ENCODE measurements around the gene LIX1.
"Not testable (repeated sequence)": the region's sequence is repeated elsewhere in the genome, so short reads cannot be mapped to it uniquely, and the experiment has no call there.

The LIX1 gene

DNA sequence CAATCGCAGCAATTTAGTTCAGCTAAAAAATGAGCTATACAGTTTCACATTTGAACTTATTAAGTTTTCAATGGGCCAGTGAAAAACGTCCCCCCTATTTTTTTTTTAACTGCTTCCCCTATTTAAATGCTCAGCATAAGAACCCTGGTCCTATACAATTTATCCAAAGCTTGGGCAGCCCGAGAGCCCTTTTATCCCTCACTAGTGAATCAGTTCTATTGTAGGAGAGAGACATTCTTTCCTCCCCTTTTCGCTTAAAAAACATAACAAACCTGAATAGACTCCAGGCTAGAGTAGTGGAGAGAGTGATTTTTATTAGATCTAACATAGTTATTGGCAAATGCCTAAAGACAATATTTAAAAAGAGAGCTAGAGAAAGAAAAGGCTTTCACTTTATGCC, 1.4 kb downstream of the LIX1 start:
- no peak for DNase-seq

DNA sequence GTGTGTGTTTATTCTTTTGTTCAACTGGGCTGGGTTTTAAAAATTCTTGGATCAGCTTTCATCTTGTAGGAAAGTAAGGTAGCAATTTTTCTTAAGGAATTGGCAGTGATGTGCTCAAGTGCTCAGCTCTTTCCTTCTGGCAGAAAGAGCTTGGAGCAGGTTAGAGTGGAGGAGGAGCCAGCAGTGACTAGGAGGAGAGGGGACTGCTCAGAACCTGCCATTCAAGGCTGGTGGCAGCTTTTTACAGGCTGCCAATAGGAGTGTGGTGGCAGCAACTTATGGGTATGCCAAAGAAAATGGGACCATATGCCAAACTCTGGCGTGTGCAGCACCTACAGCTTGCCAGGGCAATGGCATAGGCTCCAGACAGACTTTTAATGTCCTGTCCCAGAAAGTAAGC, 2.2 kb downstream of the LIX1 start:
- not testable (repeated sequence) for DNase-seq

DNA sequence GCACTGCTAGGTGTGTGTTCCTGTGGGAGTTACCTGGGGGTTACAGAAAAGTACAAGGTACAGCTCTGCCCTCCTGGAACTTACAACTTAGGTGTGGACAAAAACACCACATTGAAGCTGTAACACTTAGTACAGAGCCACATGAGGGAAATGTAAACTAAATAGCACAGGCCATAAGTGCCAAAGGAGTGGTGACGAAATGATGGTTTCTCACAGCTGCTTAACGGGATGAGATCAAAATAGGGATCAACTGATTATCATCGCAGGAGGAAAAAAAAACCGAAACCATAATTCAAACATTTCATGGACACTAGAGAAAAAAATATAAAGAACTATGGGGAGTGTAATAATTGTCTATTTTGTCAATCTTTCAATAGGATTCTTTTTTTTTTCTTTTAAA, 5.9 kb downstream of the LIX1 start:
- no peak for DNase-seq

DNA sequence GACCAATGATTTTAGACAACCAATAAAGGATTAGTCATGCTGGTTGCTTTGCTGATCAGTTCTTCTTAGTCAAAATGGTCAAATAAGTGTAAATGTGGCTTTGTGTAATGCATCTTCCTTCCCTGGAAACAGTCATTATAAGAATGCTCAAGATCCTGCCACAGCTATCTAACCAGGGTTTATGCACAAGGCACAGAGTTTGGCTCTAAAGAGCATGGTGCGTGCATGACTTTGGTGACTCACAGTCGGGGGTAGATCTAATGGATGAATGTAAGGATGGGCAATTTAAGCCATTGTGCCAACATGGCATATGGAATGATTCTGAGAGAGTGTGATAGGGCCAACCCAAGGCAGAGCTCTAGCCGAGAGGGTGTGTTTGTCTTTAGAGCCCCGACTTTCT, 6.5 kb downstream of the LIX1 start:
- DNase-seq, result no peak

DNA sequence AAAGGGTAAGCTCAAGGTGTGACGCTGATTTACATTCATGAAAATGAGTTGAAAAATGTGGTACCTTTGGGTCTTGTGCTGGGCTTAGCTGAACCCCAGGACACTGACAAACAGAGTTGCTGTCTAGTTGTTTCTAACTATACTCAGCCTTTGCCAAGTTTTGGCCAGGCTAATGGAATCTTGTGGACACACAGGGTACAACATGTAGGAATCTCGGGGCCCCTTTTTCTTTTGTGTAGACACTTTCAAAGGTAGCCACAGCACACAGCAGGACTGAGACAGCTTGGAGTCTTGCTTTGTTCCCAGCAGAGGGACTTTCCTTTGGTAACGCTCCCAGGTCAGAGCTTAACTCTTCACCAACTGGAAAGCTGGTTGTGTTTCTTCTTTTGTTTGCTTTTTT, 7.8 kb downstream of the LIX1 start:
- no peak for DNase-seq

DNA sequence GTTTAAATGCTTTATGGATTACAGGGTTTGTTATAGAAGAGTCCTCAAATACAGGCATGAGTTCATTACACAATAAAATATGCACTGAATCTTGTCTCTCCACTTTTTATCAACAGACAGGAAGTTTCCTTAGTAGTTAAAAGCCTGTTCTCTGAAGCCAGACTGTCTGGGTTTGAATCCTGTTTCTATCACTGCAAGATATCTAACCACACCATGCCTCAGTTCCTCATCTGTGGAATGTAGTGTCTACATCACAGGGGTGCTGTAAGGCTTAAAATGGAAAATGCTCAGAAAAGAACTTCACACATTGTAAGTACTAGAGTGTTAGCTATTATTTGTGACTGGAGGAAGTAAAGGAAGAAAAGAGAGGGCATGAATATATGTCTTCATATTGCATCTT, 9.3 kb downstream of the LIX1 start:
- DNase-seq, result no peak

DNA sequence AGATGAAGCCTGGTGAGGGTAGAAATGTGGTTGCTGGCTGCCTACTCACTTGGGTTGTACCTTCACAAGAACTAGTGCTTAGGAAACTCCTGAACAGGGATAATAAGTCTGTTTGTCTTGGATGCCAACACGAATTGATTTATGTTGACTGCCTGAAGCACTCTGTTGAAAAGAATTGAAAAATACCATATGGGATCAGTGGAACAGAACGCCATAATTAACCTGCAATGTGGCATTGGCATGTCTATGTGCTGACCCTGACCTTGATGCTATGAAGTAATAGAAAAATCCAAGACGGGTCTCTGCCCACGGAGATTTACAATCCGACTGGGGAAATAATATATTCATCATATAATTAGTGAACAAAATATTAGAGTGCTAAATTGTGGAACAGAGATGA, 10.5 kb downstream of the LIX1 start:
- DNase-seq, result no peak

DNA sequence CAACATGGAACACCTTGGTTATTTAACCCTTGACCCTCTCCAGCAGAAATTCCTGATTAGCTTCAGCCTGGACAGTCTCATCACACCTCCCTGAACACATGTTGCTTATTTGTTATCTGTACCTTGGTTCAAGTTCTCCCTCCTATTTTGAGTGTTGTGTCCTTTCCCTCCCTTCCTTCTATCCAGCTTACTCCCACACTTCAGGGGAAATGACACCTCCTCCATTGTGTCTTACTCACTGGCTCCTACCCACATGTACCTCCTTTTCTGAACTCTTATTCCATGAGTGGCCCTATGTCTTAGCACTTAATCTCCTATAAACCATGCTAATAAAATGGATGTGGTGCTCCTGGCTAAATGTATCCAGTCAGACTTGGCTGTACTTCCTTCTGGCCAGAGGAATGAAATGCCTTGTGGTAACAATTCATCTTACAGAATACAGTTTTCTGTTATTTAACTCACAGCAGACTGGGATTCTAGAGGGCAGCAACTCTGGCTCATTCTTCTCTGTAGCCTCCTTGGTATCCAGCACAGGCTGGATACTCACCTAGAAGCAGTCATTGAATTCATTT, 11.2 kb downstream of the LIX1 start:
- DNase-seq, result no peak

DNA sequence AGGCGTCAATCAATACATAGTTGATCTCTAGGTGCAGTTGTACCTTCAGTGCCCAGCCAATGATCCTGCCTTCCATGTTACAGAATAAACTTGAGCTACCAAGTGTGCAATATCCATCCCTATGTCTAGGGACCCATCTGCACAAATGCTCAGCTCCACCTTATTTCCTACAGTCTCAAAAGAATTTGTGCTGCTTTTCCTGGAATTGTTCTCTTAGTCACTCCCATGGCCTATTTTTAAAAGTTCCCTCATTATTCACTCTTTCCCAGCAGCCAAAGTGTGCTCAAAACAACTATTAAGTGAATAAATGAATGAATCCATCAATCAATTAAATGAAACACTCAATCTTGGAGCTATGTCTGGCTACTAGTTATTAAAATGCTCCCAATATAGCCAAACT, 14.7 kb downstream of the LIX1 start:
- DNase-seq, result no peak

DNA sequence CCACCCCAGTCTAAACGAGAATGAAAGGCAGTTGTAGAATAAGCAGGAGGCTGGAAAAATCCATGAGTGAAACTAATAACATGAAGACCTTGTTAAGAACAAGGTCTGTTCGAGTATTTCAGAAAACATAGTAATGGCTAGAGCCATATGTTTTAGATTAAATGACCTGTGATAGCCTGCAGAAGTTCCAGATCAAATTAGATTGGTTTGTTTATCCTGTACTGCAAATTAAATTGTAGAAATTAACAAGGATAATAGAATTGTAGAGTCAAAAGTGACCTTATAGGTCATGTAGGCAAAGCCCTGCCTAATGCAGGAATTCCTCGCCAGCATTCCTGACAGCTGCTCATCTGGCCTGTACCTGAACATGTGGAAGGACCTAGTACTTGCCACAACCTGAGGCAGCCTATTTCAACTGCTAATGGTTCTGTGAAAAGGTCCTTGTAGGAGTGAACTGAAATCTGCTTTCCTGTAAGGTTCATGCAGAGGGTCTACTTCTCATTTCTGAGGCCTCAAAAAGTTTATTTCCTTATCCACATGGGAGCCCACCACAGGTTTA, 17.2 kb downstream of the LIX1 start:
- DNase-seq, result no peak

DNA sequence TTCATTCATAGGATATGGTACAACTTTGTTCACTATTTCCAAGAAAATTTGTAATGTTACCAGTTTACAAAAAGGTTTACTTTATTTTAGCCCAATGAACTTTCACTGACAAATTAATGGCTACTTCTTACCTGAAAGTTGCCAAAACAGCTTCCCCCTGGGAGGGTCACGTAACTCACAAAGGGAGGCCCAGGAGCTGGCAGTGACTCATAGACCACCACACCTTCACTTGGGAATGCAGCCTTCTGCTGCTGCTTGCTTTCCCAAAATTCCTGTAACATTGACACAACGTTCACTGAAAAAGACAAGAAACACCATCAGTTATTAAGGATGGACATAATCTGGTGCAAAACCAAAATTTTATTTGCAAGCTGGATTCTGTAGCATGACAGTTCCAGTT, 18.1 kb downstream of the LIX1 start:
- DNase-seq, result no peak

DNA sequence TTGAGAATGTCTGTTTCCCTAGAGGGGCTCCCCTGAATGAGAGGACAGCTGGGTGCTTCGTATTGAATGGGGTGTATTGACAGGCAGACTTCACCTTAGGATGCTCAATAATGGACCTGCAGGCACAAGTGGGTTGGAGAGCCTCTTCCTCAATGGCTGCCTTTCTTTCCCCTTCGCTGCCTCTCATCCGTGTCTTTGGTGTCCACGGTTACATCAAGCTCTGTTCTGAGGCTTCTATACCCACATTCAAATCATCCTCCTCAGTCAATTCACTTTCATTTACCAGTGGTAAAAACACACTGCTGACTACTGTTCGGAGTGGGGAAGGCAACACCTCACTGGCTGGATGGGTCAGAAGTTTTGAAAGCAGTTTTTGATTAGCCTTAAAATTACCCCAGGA, 20.6 kb downstream of the LIX1 start:
- no peak for DNase-seq

DNA sequence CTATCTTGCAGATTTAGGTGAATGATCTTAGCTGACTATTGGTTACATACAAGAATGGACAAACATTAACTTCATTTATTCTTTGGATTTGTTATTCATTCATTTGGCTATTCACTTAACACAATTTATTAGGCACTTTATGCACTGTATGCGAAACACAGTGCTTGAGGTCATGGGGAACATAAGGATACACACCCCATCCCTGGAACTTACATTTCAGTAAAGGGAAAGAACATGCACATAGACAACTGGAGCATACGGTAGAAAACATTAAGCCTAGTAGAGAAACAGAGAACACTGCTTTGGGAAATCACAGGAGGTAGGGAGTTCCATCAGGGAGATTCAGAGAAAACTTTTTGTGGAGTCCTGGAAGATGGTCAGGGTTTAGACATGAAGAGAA, 22.2 kb downstream of the LIX1 start:
- DNase-seq, result no peak

DNA sequence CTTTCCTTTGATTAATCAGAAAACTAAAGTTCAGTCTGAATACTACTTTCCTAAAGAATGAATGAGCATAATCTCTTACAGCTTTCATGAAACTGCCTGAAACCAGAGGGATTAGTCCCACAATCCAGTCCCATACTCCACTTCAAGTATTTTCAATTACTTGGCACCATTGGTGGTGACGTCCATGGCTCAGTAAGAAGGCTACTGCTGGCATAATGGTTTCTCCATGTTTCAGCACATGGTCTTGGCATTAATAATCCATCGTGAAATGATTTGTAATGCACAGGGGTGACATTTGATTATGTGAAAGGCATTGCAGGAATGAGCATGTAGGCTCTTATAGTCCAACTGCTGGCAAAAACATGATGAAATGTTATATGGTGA, 23.4 kb downstream of the LIX1 start:
- DNase-seq, result no peak

DNA sequence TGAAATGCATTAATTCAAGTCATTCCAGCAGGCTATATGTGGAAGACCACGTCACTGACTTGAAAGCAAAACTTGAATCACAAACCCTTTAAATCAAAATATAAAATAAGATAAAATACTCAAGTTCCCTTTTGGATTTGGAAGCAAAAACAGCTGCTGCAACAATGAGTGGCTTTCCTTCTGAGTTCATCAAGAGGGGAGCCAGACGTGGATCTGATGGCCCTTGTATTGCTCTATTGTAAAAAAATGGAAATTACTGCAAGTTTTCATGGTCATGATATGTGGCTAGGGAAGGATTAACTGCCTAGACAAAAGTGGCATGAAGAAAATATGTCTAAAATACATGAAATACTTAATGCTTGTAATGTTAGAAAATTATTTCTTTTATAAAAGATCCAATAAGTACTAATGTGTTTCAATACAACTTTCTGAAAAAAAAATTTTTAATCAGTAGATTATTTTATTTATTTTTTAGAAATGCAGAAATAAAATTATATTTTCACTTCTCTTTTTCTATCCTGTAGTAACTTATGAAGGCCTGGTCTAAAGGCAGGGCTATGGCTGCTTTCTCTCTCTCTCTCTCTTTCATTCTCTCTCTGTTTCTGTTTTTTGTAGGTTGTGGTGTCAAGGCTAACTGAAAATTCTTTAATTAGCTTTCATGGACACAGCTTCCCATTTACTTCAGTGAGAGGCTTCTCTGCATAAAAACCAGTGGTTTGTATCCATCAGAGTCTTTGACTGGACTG, 24.0 kb downstream of the LIX1 start:
- DNase-seq, result no peak

DNA sequence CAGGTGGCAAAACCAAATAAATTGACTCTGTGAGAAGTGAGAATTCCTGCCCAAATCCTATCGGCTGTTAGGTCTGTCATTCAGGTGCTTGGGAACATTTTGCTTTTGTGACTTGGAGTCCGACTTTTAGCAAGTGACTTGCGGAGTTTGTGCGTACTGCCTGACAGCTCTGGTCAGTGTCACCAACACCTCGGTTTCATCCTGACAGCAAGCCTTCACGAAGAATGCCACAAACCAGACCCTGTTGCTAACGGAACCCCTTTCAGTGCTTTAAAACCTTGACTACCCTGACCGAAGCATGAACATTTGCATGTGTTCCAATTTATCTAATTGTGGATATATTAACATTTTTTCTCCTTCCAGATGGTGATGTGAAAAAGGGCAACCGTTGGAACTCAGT, 26.5 kb downstream of the LIX1 start:
- no peak for DNase-seq

DNA sequence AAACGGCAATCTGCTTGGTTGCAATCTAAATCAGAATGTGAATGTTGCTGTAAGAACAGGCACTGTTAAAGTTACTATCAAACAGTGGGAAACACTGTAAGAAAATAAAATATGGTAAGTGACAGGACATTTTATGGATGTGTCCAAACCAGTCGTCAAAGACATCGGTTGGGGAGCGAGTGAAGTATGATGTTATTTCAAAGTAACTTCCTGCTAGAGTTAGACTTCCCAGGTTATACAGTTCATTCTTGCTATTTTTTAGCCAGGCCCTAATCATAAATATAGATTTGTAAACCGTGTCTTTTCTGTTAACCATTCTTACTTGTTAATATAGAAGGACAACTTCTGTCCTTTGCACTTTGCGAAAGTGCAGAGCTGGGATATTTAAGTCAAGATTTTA, 30.2 kb downstream of the LIX1 start:
- DNase-seq, result no peak

DNA sequence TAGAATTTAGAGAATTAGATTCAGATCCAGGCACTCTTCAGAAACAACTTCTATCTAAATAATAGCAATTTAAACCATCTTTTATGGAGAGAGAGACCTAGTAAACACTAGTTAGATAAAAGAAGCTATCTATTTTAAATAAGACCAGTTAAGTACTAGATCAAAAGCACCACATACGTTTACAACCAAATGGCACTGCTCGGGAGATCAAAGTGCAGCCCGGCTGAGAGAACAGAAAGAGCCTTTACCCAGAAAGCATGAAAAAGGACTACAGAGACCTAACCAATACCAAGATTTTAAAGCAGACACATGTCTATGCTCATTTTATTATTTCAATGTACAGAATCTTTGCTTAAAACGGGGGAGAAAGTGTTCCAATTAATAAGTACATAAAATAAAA, 30.8 kb downstream of the LIX1 start:
- no peak for DNase-seq

DNA sequence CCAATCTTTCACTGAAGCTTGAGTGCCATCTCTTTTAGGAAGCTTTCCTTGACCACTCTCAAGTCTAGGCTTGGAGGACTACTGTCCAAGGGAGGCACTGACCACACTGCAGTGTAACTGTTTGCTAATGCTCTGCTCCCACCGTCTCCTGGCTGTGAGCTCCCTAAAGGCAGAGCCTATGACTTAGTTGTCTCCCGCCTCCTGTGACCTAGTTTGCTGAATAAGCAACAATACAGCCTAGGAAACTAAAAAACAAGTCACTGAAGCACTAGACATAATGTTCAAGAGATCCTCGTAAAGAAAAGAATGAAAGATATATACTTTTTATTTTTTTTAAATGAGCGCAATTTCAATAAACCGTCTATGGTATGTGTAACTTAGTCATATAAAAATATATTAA, 31.4 kb downstream of the LIX1 start:
- DNase-seq, result no peak

DNA sequence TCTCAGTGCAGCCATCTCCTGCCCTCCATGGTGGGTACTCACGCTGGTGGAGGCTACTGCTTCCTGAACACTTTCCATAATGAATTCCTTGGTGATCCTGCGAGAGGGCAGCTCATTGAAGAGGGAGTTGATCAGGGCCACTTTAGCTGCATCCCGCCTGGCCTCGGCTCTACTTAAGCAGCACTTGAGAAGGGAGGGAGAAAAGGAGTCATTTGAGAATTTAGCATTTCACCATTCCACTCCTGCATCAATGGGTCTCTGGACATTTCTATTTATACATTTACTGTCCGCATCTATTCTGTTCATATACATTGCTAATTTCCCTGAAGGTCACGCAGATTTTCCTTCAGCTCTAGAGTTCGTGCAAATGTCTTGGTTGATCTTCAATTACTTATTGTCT, 35.1 kb downstream of the LIX1 start:
- DNase-seq, result no peak

DNA sequence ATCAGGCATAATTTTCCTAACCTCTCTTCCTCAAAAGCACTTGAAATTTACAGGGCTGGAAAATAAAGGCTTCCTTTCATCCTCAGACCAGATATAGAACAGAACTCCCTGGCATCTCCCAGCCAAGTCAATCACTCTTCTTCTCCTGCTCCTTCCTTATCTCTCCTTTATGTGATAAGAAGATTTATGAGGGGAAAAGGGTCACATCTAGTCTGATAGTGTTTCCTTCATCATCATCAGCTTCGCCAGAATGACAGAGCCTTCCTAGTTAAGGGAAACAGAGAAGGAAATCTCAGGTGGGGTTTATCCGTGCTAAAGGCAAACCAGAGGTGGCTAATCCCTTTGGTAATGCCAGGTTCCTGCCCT, 36.2 kb downstream of the LIX1 start:
- no peak for DNase-seq

DNA sequence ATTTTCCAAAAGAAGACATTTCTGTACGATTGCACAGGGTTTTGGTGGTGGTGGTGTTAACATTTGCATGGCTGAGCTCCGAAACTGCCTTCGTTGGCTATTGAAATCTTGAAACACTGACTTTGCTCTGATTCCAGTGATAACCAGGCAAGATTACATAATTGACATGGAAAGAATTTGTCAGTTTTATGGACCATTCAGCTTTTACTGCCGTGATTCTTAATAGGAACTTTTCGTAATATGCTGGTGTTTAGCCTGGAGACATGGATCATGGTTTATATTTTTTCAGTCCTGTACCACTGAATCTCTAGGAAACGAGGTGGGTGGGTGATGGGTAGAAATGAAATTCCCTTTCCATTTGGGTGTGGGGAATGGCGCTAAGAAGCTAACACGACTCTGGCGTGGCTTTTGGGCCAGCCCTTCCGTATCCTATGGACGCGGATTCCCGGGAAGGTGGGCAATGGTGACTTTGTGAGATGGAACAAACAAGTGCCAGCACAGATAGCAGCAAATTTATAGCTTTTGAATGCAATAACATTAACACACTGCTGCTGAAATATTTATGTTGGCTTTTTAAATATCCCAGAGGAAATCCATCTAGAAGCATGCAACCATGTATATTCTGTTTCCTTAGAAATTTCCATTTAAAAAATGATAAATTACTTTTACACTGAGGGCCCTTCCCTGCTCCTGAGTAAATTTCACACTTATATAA, 36.8 kb downstream of the LIX1 start:
- no peak for DNase-seq

DNA sequence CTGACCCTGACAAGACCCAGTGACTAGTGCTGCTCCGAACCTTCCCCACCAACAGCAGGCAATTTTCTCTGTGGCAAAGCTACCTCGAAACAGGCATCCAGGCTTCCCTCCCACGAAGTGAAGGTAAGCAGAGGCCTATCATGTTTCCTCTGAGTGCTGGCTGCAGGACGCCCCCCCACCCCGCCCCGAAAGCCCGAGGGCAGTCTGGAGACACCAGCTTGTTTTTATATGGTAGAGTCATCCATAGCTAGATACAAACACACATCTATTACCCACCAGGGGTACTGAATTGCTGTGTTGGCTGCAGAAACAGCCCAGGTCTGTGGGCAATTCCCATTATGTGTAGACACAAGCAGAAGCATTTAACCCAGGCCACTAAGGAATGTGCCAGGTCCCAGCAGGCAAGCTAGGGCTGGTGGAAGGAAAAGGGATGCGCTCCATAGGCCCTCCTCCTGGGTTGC, 40.4 kb downstream of the LIX1 start:
- DNase-seq, result no peak
